ENCODE data around the gene ELFN2. TPM values are rescaled to one million over a fixed set of nuclear protein-coding genes. Genes with fewer than 3 reads are reported as not detected.
A peak's percentile ranks its signal among the peaks of the same experiment; 100 is the strongest.

The ELFN2 gene
- total RNA-seq, 1 donor from 2014 or later, result not detected

DNA sequence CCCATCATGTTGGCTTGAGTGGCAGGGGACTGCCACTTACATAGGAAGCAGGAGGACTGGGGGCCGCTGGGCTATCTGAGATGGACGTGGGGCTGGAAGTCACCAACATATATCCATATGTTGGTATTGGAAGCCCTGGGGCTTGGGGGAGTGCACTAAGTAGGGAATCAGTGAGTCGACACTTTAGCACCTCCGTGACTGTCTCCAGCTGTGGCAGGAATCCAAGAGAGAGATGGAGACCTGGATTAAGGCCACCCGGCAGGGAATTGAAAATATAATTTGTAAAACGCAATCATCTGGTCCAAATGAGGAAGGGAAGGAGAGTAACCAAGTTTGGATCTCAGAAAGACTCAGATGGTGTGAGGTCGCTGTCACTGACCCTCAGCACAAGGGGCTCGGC lies 68.4 kb downstream of the ELFN2 start:
- DNase-seq (ENCODE audit: low read depth in 2 of 2), result no peak

DNA sequence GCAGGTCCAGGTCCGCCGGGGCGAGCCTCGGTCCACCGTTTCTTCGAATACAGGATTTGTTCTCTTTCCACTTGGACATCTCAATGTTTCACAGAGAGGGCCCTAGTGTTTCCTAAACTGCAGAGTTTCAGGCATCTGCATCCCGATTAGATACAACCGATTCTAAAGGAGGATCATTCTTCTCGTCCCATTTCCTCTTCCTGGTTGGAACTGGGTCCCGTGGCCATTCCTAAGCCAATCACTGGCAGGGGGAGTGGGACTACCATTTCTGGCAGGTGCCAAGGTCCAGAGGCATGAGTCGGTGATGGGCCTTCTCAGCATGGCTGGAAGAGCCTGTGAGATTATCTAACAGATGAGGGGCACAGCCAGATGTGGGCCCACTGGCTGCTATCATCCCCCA lies 68.9 kb downstream of the ELFN2 start:
- DNase-seq (ENCODE audit: low read depth in 2 of 2), result no peak

DNA sequence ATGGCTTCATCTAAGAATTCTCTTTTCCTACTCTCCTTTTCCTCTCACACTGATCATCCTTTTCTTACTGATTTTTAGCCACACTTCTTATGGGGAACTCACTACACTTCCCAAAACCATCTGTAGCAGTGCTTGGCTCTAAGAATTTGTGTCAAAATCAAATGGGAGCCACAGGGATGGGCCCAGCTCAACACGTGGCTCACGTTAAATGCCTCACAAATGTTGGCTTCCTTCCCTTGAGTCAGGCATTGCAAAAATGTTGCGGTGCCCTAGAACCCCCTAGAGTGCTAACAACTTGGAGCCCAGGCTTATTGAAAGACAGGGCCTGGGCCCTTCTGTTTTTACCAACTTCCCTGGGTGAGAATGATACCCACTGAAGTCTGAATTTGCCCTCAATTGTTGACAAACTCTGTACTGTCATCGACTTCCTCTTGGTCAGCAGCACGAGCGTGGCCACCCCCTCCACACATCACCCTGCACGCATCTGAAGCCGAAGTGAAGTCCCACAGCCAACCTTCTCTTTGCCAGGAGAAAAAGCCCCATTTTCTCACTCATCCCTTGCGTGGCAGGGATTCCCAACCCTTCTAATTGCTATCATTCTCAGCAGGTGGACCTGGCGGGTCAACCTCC lies 69.7 kb downstream of the ELFN2 start:
- DNase-seq (ENCODE audit: low read depth in 2 of 2), result no peak

DNA sequence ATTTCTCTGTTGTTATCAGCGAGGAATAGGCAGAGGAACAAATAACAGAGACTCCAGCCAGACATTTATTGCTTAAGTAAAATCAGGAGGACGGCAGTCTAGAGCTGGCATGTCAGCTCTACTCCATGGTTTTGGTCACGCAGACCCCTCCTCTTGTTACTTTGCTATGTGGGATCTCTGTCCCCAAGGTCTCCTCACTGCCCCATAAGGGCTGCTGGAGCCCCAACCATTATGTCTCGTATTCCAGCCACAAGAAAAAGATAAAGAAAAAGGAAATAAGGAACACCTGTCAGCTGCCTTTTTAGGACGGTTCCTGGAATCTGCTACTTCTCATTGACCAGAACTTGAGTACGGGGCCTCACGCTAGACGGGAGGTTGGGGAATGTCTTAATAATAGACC lies 70.4 kb downstream of the ELFN2 start:
- DNase-seq (ENCODE audit: low read depth in 2 of 2), result no peak

DNA sequence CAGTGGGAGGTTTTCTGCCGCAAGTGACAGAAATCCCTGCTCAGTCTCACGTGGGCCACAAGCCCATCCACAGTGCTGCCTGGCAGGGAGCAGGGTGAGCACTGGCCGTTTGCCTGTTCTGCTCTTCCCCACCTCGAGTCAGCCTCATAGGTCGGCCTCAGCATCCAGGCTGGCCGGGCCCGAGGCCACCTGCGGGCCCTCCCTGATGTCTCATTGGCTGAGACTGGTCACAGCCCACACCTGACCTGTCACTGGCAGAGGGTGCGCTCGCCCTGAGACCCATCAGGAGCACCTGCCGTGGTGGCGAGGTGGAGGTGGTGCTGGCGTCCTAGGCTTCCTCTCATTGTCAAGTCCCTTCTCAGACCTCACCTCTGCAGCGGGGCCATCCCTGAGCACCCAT lies 72.1 kb downstream of the ELFN2 start:
- DNase-seq (ENCODE audit: low read depth in 2 of 2), result no peak

DNA sequence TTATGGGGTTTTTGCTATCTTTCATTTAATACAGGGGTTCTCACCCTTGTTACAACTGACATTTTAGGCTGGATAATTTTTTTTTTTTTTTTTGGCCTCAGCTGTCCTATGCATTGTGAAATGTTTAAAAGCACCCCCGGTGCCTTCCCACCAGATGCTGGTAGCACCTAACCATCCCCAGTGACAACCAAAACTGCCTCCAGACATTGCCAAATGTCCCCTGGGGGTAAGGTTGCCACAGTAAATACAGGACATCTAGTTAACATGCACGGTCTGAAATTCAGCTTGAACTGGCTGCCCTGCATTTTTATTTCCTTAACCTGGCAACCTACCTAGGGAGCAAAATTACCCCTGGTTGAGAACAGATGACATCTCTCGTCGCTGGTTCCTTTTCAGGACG lies 72.6 kb downstream of the ELFN2 start:
- DNase-seq (ENCODE audit: low read depth in 2 of 2), result no peak

DNA sequence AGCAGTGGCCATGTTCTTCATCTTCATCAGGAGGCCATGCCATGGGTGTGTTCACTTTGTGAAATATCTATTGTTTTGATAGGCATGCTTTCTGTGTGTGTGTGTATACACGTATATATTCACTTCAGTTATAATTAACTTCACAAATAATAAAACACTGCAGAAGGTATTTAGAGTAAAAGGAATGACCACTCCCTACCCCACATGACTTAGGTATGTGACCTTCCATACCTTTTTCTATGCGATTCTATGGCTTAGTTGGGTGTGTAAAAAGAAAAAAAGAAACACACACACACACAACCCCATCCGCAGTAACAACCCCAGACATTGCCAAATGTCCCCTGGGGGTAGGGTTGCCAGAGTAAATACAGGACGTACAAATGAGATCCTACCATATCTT lies 73.0 kb downstream of the ELFN2 start:
- no peak for DNase-seq (ENCODE audit: low read depth in 2 of 2)

DNA sequence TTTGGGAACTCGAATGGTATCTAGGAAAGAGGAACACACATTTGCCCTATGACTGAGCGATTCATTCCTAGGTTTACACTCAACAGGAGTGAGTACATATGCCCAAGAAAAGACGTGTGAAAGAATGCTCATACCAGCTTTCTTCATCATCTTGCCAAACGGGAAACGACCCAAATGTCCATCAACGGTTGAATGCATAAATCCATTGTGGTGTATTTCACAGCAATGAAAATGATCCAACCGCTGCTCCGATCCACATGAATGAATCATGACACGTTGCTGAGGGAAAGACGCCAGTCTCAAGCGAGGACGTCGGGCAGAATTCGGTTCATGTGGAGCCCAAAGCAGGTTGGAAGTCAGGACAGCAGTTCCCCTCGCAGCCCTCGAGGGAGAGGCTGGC lies 73.4 kb downstream of the ELFN2 start:
- DNase-seq (ENCODE audit: low read depth in 2 of 2), result no peak

DNA sequence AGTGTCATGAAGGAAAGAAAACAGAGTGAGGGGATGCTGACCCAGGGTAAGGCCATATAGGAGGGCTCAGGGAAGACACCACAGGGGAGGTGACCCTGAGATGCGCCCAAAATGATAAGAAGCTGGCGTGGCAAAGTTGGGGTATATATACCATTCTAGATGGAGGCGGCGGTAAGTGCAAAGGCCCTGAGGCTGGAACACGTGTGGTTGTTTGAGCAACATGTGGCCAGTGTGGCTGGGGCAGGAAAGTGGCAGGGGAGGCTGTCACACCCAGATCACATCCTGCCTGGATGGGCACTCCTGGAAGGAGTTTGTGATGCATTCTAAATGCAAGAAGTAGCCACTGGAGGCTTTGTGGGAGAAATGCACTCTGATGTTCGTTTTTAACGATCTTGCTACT lies 74.8 kb downstream of the ELFN2 start:
- DNase-seq (ENCODE audit: low read depth in 2 of 2), result no peak

DNA sequence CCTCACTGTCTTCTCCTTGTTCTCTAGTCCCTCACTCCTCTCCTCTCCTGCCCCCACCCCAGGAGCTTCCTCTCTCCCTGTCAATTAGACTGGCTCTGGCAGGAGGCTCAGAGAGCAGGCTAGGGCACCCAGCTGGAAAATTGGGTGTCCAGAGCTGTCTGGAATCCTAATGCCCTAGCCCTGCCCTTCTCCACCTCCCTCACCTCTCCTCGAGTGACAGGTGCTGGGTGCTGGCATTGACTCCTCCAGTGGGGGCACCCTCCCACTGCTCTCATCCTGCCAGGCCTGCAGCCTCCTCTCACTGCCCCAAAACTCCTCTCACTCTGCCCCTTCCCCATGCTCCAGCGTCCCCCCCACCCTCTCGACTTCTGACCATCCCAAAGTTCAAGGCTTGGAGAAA lies 76.0 kb downstream of the ELFN2 start:
- no peak for DNase-seq (ENCODE audit: low read depth in 2 of 2)

DNA sequence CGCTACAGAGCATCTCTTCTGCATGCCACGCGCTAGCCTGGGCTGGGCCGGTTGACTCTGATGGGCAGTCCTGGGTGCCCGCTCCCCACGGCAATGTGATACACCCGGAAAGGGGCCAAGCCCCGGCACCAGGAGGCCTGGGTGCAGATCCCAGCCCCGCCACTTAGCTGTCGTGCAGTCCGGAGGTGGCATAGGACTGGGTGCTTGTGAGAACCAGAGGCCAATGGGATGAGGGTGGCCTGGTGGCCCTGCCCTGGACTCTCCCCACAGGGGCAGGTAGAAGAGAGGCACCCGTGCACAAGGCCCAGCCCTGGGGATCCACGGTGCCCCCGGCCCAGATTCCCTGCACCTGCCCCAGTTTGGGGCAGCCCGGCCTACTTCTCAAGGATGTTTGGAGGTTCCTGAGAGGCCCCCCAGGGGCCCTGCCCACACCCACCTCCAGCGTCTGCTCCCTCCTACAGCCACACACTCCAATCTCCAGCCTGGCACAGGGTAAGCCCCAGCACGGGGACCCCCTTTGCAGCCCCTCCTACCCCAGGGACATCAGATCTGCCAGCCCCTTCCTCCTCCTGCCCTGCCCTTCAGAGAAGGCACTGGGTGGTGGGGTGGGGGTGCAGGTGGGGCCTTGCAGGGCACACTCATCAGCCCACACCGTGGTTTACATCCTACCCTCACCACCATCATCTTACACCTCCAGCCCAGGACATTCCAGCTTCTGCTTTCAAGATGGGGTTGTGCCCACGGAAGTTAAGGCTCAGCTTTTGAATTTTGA lies 78.0 kb downstream of the ELFN2 start:
- DNase-seq (ENCODE audit: low read depth in 2 of 2), result no peak

DNA sequence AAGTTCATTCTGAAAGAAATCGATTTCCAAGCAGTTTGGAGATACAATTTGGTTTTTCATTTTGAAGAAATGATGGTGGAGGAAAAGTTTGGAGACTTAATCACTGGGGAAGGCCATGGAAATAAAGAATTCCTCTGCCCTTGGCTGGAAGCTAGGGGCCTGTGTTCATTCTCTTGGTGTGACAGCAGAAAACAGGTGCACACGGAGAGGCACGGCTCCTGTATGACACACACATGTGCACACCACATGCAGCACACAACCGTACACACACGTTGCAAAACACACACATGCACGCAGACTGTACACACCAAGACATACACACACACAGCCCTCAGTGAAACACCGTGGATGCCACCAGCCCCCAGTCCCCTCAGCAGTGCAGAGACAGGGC lies 80.8 kb downstream of the ELFN2 start:
- DNase-seq (ENCODE audit: low read depth in 2 of 2), result no peak

DNA sequence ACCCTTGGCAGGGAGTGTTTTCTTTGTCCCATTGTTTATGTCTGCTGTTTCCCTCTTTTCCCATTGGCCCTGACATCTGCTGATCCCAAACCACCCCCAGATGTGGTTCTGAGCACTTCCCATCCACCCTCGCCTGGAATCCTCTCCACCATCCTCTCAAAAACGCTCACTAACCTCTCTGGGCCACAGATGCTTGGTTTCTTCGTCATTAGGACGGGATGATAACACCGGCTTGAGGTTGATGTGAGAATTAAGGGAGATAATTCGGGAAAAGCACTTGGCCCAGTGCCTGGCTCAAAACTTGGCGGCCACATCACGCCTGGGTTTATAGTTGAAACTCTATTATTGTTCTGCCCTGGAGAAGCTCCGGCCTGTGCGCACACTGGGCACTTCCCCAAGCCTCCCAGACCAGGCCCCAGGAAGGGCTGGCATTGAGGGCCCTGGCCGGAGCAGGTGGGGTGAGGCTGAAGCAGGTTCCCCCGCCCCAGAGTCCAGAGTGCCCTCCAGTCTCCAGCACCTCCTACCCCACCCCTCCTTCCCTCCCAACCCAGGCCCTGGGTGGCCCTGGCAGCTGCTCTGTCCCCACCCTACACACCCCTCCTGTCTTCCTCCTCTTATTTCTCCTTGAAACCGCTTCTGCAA lies 81.3 kb downstream of the ELFN2 start:
- peak; percentile 40 to 47 for DNase-seq (ENCODE audit: low read depth in 2 of 2)

DNA sequence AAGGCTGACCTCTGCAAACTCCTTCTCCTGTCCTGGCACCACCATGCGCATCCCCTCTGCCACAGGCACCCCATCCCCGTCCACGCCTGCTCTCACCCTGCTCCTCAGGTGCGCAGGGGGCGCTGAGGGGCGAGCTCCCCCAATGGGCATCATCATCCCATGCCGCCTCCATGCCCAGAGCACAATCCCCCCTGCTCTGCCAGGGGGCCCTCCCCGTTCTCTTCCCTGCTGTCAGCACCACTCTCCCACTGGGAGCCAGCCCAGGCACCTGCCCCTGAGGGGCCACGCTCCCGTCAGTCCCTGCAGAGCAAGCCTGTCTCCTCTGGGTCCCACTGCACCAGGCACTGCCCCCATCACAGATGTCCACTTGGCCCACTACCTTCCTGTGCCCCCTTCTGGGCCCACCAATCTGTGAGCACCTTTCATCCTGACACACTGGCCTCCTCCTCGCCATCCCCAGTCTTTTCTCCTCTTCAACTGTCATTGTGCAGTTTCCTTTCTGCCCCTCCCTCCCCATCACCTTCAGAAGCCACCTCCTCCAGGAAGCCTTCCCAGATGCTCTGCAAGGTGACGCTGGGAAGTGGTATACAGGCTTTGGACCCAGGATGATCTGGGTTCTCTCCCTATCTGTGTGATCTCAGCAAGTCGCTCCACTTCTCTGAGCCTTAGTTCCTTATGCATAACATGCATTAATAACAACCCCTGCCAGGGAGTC lies 82.4 kb downstream of the ELFN2 start:
- no peak for DNase-seq (ENCODE audit: low read depth in 2 of 2)

DNA sequence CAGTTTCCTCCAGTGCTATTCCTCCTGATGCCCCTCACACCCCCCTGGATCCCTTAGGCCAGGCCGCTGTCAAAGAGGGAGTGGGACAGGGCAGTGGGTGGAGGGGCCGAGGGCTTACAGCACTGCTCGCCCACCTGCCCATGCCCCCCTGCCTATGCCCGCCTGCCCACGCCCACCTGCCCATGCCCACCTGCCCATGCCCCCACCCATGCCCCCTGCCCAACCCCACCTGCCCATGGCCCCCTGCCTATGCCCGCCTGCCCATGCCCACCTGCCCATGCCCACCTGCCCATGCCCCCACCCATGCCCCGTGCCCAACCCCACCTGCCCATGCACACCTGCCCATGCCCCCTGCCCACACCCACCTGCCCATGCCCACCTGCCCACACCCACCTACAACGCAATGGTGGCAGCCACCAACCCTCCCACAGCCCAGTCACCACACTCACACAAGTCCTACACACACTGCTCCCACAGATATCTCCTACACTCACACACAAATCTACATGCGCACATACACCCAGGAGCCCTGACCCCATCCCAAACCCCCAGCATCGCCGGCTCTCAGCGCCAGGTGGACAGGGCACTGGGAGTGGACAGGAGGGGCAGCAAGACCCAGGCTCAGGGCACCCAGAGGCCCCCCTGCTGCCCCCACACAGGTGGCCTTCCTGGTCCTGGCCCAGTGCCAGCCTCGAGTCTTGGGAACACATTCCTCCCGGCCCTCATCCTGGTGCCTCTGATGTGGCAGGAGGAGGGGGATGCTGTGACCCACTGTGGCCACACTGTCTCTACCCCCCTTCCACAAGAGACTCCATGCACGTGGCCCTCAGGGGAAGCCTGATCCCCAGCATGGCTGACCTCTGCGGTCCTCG lies 83.2 kb downstream of the ELFN2 start:
- no peak for DNase-seq (ENCODE audit: low read depth in 2 of 2)

DNA sequence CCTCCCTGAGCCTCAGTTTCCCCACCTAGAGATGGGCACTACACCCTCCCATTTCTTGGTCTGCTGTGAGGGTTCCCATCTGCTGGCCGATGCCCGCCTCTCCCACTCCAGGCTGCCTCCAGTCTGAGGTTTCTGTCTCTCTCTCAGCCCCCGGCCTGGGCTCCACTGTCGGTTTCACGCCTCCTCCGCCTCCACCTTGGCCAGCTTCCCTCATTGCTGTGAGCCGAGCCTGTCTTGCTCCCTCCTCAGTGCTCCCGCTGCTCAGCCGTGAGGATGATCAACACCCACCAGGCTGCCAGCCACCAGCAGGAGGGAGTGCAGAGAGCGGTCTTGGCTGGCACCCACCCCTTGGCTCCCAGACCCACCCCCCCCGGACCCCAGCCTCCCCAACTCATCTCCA lies 83.9 kb downstream of the ELFN2 start:
- DNase-seq (ENCODE audit: low read depth in 2 of 2), result no peak

DNA sequence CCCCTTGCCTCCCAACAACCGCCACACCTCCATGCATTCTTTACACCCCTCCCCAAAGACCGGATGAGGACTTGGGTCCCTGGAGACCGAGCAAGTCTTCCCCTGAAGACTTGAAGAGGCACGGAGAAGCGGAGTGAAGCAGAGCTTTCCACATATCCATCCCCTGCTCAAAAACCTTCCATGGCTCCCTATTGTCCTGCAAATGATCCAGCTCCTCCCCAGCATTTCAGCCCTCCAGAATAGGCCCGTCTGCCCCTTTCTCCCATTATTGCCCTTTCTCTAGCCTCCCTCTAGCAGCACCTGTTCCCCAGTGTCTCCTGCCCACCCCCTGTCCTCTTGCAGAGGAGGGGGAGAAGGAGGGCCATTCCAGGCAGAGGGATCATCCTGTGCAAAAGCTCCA lies 85.2 kb downstream of the ELFN2 start:
- DNase-seq (ENCODE audit: low read depth in 2 of 2), result no peak

DNA sequence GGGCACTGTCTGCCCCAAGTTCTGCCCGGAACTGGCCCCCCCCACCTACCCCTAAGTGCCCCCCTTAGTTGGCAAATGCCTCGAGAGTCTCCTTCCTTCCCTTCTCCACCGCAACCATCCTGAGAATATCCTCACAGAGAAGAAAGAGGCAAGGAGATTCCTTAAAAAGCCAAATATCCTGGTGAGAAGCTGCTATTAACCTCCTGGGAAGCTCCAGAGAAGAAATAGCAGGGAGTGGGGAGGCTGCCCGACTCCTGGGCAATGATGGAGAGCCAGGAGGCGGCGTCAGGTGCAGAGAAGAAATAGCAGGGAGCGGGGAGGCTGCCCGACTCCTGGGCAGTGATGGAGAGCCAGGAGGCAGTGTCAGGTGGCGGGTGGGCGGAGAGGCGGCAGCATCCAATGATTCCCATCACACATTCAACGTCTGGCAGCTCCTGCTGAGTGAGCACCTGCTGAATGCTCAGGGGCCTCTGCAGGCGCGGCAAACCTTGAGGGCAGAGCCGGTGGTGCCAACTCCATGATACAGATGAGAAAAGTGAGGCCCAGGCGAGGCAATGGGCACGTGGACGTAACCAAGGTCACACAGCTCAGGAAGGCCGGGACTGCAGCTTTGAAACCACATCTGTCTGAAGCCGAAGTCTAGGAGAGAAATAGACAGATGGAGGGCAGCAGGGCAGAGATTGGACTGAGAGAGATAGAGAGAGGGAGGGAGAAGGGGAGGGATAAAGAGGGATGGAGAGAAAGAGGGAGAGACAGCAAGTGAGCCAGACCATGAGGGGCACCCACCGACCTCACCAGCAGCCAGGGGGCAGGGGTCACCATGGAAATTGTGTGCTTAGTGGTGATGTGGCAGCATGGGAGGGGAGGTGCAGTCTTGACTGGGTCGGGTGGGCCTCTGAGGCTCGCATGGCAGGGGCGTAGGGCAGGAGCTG lies 86.7 kb downstream of the ELFN2 start:
- DNase-seq (ENCODE audit: low read depth in 2 of 2), result no peak

DNA sequence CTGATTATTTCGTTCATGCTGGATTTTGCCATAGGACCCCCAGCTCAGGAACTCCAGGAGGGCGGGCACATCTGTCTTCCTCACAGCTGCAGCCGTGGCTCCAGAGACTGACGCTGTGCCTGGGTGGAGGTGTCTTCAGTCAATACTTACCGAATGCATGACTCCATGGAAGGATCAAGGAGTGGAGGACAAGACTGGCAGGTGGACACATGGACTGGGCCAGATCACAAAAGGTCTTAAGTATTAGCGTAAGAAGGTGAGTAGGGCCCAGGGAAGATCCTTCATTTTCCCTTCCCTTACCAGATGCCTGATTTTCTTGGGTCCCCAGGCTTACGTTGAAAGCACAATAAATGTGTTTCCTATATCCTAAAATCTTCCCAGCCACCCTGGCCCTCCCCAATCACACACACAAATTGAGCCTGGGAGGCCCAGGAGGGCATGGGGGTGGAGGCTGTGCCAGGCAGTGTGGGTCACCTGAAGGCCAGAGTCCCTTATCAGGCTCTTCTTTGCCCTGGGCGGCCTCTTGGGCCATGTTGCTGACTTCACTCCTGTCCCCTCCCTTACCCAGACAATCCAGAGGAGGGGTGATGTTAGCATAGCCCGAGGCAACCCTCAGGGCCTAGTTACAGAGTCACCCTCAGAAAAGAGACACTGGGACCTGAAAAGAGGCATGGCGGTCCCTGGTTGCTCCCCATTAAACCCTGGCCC lies 88.6 kb downstream of the ELFN2 start:
- DNase-seq (ENCODE audit: low read depth in 2 of 2), result no peak

All from lung microvascular endothelial cell (primary cell).